Peyer's patch (tissue), 4 donors: ENCODE data around the gene PRDM5. TPM values are rescaled to one million over a fixed set of nuclear protein-coding genes. Genes with fewer than 3 reads are reported as not detected.

ENCODE experiments used
- DNase-seq, 3 donors: peaks; one replicate each; pipeline ENCODE4 v3.0.0-alpha.2; 2017 to 2019
- H3K27ac ChIP-seq, 4 donors: fragments of 200-600 bp; sonication (generic); one replicate each; pipeline ENCODE4 v1.5.1; 2016 to 2019
- H3K27me3 ChIP-seq, 2 donors: fragments of 200-600 bp; sonication (generic); one replicate each; pipeline ENCODE4 v1.5.1; 2019
- H3K36me3 ChIP-seq, 3 donors: fragments of 200-600 bp; sonication (generic); one replicate each; pipeline ENCODE4 v1.5.1; 2016 to 2019
- H3K4me1 ChIP-seq, 4 donors: fragments of 200-600 bp; sonication (generic); one replicate each; pipeline ENCODE4 v1.5.1; 2016 to 2019
- H3K4me3 ChIP-seq, 4 donors: fragments of 200-600 bp; sonication (generic); 1 replicate in 3 of 4; 2 replicates in 1 of 4; pipeline ENCODE4 v1.5.1; 2016 to 2019; ENCODE audit warnings: mild to moderate bottlenecking in 1 of 4
- H3K9me3 ChIP-seq, 4 donors: fragments of 200-600 bp; sonication (generic); one replicate each; pipeline ENCODE4 v1.5.1; 2016 to 2019; ENCODE audit warnings: mild to moderate bottlenecking in 1 of 4
- CTCF ChIP-seq, 6 experiments: fragments of 450-650 bp in 4 of 6; fragments of 200-600 bp in 2 of 6; sonication (generic) in 1 of 6; IDR thresholded peaks; one replicate each; pipeline ENCODE4 v1.5.1; 2017 to 2019; ENCODE audit warnings: antibody characterized with exemption in 6 of 6, mild to moderate bottlenecking in 3 of 6, moderate library complexity in 1 of 6
- POLR2A ChIP-seq, 2 donors: fragments of 450-650 bp; IDR thresholded peaks; one replicate each; pipeline ENCODE4 v1.5.1; 2017; ENCODE audit warnings: antibody characterized with exemption in 2 of 2, mild to moderate bottlenecking in 2 of 2, moderate library complexity in 2 of 2
- total RNA-seq, 4 donors: library from RNA; depleted of rRNA; stranded (reverse); fragments of >200 nt; gene quantifications; one replicate each; pipeline ENCODE4 v1.1.0, GENCODE V29; 2016

Gene PRDM5
- total RNA-seq, 4 donors from 2014 or later, result 3.9 to 9.9 (median 5.3) TPM

- Histone ChIP-seq H3K4me3 (no peak overlapping the region), H3K4me1 (no peaks in the 10 kb centered on the region), H3K27ac (no peak overlapping the region), H3K36me3 (no peaks in the 10 kb centered on the region), H3K9me3 (no peaks in the 10 kb centered on the region), H3K27me3 (no peaks in the 10 kb centered on the region)
- no peak for TF ChIP-seq POLR2A (IDR thresholded peaks at IDR 0.05)
- no peak for TF ChIP-seq CTCF (IDR thresholded peaks at IDR 0.05)
- DNase-seq, result no peak
These were observed 51.4 kb downstream of the PRDM5 start for GRCh38 chr4:120871173-120871572.

- Histone ChIP-seq H3K4me1 (no peaks in the 10 kb centered on the region), H3K4me3 (no peak overlapping the region), H3K27me3 (no peaks in the 10 kb centered on the region), H3K27ac (no peak overlapping the region), H3K36me3 (no peaks in the 10 kb centered on the region), H3K9me3 (no peaks in the 10 kb centered on the region)
- no peak for TF ChIP-seq POLR2A (IDR thresholded peaks at IDR 0.05)
- TF ChIP-seq CTCF (IDR thresholded peaks at IDR 0.05), result no peak
- DNase-seq, result no peak
These were observed 52.2 kb downstream of the PRDM5 start for GRCh38 chr4:120870279-120870673.

GRCh38 chr4:120869613-120870278 lies 52.8 kb downstream of the PRDM5 start:
- TF ChIP-seq CTCF (IDR thresholded peaks at IDR 0.05) (no peak), POLR2A (IDR thresholded peaks at IDR 0.05) (no peak)
- H3K9me3 ChIP-seq, result no peaks in the 10 kb centered on the region
- DNase-seq, result no peak
- no peaks in the 10 kb centered on the region for H3K27me3 ChIP-seq
- H3K4me3 ChIP-seq, result no peak overlapping the region
- no peak overlapping the region for H3K27ac ChIP-seq
- H3K4me1 ChIP-seq, result no peaks in the 10 kb centered on the region
- H3K36me3 ChIP-seq, result no peaks in the 10 kb centered on the region

GRCh38 chr4:120867506-120867905 lies 55.0 kb downstream of the PRDM5 start:
- no peak for TF ChIP-seq POLR2A (IDR thresholded peaks at IDR 0.05)
- TF ChIP-seq CTCF (IDR thresholded peaks at IDR 0.05), result no peak
- no peak overlapping the region for H3K27ac ChIP-seq
- H3K4me1 ChIP-seq, result no peaks in the 10 kb centered on the region
- DNase-seq, result no peak
- no peak overlapping the region for H3K4me3 ChIP-seq
- no peaks in the 10 kb centered on the region for H3K9me3 ChIP-seq
- no peaks in the 10 kb centered on the region for H3K36me3 ChIP-seq
- no peaks in the 10 kb centered on the region for H3K27me3 ChIP-seq

GRCh38 chr4:120865985-120866384 lies 56.5 kb downstream of the PRDM5 start:
- Histone ChIP-seq H3K4me1 (no peaks in the 10 kb centered on the region), H3K4me3 (no peak overlapping the region), H3K27me3 (no peaks in the 10 kb centered on the region), H3K36me3 (no peaks in the 10 kb centered on the region), H3K9me3 (no peaks in the 10 kb centered on the region), H3K27ac (no peak overlapping the region)
- TF ChIP-seq CTCF (IDR thresholded peaks at IDR 0.05), result no peak
- TF ChIP-seq POLR2A (IDR thresholded peaks at IDR 0.05), result no peak
- DNase-seq, result no peak

GRCh38 chr4:120864969-120865368 lies 57.6 kb downstream of the PRDM5 start:
- TF ChIP-seq CTCF (IDR thresholded peaks at IDR 0.05) (no peak), POLR2A (IDR thresholded peaks at IDR 0.05) (no peak)
- no peaks in the 10 kb centered on the region for H3K36me3 ChIP-seq
- no peak for DNase-seq
- H3K27ac ChIP-seq, result no peak overlapping the region
- no peaks in the 10 kb centered on the region for H3K9me3 ChIP-seq
- no peak overlapping the region for H3K4me3 ChIP-seq
- no peaks in the 10 kb centered on the region for H3K27me3 ChIP-seq
- no peaks in the 10 kb centered on the region for H3K4me1 ChIP-seq
